ENCODE results near the gene TAB3.

TAB3 gene

DNA sequence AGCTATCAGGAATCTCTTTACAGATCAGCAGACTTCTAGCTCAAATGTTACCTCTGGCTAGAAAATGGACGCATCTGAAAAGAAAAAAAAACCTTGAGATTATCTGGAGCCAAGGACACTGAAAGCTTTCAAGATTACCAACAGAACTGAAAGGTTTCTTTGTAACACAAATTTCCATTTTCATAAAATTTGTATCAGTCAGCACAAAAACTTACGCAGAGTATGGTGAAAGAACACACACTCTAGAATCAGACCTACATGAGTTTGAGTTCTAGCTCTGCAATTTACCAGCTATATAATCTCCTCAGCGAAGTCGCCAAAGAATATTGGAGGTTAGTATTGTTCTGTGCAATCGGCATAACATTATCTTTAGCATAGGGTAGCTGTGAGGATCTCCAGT is 1.8 kb downstream of the TAB3 start:
- DNase-seq (ENCODE audit: low spot score), result no peak

DNA sequence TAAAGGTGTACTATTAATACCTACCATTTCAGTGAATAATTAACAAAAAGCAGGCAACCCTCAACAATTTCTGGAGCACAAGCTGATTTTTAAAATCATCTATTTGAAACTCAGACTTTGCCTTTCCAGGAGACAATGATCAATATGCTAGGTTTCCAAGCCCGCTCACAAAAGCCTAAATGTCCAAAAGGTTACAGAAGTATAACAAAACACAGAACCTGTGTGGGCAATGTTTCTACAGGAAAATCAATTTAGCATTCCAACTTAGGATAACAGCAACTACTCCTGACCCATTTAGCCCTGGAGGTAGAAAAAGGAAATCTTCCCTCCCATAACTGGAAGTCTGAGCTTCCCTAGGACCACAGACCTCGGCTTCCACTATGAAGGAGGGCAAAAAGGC is 3.9 kb downstream of the TAB3 start:
- no peak for DNase-seq (ENCODE audit: low spot score)

DNA sequence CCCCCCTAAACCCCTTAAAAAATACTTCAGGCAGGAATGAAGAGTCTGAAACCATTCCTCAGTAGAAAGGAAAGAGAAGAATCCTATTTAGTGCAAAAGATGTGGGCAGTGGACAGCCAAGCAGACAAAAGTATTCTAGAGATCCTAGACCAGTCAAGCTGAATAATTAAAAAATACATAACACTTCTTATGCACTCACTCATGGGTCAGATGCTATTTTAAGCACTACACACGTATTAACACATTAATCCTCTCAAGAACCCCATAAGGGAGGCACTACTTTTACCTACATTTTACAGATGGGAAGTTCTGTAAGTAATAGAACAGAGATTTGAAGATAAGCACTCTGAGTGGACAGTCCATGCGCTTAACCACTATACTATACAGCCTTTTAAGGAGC is 5.9 kb downstream of the TAB3 start:
- no peak for DNase-seq (ENCODE audit: low spot score)

DNA sequence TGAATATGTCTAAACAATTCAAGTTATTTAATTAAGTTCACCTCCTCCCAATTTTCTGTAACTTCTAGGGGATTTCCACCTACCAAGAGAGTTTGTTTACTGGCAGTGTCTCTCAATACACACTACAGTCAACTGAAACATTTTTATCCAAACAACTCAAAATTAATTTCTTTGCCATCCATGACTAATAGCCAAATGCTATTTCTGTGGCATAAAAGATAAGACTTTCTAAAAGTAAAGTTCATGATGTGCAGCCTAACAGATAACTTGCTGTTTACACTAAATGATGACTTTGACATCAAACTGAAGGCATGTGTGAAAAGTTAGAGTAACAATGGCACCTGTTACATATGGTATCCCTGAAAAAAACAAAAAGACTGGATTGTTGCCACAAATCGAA is 7.3 kb downstream of the TAB3 start:
- no peak for DNase-seq (ENCODE audit: low spot score)

DNA sequence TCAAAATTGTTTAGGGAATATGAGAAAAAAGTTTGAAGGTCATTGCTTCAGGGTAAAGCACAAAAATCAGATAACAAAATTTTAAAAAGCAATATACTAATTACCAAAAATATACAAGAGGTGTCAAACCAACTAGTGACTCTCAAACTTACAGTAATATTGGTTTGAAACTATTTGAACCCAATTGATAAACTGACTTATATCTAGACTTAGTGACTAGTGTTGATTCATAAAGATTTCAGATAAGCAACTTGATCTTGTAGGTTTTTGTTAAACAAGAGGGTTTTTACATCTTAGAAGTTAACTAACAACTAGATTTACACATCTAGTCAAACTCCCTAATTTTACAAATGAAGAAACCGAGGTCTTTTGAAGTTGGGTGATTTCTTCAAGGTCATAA is 7.7 kb downstream of the TAB3 start:
- no peak for DNase-seq (ENCODE audit: low spot score)

DNA sequence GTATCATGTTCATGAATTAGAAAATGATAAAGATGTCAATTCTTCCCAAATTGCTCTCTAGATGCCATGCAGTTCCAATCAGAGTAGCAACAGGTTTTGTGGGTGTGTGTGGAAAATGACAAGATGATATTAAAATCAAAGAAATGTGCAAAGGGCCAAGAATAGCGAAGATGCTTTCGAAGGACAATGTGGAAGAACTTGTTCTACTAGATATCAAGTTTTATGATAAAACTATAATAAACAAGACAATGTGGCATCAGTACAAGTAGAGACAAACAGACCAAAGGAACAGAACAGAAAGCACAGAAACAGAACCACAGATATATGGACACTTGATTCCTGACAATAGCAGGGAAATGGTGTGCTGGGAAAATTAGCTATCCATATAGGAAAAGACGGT is 9.0 kb downstream of the TAB3 start:
- DNase-seq (ENCODE audit: low spot score), result no peak

DNA sequence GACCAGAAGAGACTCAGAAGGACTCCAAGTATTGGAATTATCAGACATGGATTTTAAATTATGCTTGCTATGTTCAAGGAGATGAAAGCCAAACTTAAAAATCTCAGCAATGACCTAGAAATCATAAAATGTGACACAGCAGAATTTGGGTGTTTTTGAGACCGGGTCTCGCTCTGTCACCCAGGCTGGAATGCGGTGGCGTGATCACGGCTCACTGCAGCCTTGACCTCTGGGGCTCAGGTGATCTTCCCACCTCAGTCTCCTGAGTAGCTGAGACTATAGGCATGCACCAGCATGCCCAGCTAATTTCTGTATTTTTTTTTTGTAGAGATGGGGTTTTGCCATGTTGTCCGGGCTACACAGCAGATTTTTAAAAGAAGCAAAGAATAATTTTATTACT is 12.7 kb downstream of the TAB3 start:
- DNase-seq (ENCODE audit: low spot score), result no peak

DNA sequence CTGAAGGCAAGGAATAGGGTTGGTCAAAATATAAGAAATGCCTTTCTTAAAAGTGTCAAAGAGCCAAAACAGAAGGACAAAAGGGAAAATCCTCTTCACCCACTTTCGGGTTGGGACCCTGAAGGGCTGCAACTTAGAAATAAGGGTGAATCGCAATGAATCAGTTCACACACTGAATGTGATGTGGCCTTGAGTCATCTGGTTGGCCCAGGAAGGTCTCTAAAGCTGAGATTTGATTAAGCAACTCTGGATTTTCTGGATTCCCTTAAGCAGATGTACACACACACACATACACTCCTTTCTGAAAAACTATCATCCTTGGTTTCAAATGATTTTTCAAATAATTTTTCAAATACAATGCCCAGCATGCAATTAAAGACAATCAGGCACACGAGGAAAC is 13.1 kb downstream of the TAB3 start:
- DNase-seq (ENCODE audit: low spot score), result no peak

DNA sequence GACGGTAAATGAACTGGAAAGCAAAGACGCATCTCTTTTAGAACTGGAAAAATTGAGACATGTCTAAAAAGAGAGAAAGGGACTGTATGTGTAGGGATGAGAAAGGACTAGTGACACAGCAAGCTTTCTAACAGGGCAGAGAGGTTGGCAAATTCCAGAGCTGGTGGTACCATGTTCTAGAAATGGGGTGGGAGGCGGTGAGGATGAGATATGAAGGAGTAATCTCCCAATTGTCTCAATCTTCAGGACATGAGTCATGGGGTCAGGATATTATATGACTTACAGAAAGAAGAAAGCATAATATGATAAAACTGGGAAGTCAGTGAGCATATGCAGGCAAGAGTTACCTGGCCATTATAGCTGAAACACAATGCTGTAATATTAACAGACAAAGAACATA is 14.2 kb downstream of the TAB3 start:
- no peak for DNase-seq (ENCODE audit: low spot score)

DNA sequence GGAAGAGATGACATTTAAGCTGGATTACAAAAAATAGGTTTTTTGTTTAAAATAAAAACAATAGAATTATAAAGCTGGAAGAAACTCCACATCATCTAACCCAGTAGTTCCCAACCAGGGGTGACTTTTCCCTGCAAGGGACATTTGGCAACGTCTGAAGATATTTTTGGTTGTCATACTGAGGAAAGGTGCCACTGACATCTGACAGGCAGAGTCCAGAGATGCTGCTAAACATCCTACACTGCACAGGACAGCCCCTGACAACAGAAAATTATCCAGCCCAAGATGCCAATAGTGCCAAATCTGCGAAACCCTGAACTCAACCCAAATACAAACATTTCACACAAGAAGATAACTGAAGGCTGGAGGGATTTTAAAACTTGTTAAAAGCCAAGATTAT is 18.5 kb downstream of the TAB3 start:
- no peak for DNase-seq (ENCODE audit: low spot score)

DNA sequence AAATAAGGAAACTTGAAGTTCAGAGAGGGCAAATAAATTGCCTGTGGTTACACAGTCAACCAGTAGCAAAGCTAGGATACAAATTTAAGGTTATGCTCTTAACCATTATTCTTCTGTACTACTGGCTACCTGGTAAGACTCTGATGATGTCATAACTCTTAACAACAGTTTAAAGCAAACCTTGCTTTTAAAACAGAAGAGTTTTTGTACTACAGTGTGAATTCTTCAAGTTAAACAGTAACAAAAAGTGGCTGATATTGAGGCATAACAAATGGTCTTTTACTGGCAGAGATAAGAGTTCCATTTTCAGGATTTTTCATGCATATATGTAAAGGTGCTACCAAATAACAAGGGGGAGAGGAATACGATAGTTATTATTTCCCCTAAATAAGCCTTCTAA is 23.4 kb downstream of the TAB3 start:
- DNase-seq (ENCODE audit: low spot score), result no peak

DNA sequence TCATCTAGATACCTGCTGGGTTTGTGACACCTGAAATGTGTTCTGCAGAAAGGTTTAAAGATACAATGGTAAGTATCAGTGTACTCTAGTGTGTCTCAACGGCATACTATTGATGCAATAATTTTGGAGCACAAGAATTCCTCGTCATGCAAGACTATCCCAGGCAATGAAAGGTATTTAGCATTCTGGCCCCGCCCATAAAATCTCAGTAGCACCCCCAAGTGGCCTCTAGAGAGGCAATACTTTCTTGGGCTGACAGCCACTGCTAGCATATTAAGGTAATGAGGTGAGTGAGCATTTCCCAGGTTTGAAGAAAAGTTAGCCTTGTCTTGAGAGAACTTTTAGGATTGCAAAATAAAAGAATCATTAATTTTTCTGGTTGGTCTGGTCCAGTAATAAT is 24.0 kb downstream of the TAB3 start:
- DNase-seq (ENCODE audit: low spot score), result peak; percentile 30

DNA sequence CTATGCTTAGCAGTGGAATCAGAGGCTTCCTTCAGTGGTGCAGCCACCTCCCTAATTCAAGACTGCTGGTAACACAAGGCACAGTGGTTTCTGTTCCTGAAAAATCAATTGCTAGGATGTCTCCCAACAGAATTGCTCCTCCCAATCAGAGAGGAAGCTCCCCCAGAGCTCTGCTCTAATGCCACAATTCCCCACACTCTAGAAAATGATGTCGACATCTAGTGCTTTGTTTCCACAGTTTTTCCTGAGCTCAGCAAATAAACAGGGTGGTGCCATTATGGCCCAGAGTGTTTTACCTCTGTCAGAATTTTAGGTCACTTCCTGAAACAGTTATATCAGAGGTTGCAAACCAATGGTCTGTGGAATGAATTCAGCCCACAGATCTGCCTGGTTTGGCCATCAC is 24.7 kb downstream of the TAB3 start:
- no peak for DNase-seq (ENCODE audit: low spot score)

DNA sequence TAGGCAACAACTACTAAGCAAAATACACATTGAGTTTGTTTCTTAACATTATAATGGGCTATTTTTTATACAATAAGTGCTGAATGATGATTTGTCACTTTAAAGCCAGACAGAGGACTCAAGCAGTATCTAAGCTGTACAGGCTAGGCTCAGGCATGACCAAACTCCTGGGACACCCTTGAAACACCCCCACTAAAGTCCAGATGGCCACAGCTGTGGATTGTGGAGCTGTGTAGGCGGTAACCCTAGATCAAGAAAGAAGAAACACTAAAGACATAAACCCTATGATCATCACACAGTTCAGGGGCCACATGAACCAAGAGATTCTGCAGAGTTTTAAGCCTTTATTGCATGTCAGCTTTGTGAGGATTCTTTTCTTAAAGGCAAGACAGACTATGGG is 25.1 kb downstream of the TAB3 start:
- no peak for DNase-seq (ENCODE audit: low spot score)

DNA sequence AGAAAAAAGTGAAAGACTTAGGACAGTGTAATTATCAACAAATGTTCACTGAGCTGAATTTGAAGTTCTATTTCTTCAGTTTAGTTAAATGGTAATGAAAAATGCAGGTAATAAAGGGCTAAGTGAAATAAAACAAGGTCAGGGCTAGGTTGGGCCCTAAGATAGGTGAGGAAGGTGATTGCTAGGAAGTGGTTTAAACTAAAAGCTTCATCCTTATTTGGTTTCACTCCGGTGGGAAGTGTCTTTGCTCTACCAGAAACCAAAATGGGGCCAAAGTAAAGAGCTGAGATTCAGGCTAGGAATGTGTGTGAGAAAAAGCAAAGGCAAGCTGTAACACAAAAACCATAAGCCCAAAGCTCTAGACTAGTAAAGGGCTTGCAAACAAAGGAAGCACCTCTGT is 31.0 kb downstream of the TAB3 start:
- DNase-seq (ENCODE audit: low spot score), result no peak

DNA sequence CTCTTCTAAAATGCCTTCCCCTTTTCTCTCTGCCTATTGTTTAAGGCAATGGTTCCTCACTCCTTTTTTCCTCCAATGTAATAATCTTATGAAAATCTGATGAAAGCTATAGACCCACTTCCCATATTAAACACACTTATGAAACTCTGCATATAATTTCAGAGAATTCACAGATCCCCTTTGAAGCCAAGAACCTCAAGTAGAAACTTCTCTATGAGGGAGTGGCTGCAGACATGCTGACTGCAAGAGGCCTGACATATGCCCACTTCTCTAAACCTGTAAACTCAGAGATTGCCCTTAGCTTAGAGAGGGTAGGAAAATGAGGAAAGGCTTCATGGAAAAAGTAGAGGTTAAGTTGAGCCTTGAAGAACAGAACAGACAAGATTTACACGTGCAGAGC is 37.6 kb downstream of the TAB3 start:
- no peak for DNase-seq (ENCODE audit: low spot score)

DNA sequence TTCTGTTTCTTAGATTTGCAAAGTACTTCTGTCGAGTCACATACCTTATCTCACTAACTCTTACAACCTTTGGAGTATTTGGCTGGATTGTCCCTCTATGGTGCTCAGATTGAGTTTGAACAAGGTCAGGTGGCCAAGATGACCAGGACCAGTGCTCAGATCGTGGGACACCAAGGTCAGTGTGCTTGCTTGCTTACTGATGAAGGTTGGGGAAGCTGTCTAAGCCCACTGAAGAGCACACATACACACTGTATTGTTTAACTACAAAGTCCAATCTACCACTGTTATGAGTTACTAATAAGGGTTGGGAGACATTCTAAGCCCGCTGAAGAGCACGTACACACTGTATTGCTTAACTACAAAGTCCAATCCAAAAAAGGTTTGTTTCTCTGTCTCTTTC is 53.7 kb downstream of the TAB3 start:
- no peak for DNase-seq (ENCODE audit: low spot score)

DNA sequence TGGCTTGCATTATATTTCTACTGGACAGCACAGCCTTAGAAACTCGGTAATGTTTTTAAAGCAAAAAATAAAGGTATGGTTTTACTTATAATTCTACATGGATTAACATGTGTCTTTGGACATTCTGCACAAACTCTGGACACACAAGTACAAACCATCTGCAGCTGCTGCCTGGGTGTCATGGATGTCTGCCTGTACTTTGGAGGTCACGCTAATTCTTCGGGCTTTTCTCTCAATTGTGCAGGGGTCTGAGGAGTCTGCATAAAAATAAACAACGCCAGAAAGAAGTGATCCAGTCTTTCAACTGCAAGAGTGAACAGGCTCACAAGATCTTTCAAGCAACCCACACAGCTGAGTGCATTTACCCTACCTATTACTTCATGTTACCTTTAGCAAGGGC is 55.2 kb downstream of the TAB3 start:
- DNase-seq (ENCODE audit: low spot score), result no peak

DNA sequence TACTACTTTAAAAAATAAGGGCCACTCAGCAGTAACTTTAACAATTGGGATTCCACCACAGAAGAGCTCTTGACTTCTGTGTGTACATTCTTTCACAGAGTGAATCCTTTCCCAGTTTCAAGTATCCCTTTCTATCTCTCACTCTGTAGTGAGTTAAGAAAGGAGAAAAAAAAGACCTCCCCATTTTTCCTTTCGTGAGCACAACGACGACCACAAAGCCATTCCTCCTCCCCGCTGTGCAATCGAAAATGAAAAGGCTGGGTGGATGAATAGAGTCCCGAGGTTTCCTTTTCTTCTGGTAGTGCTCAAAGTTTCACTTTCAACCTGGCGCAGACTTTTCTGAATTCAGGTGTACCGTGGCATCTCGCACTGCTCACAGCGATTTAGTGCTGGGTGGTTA is 58.0 kb downstream of the TAB3 start:
- DNase-seq (ENCODE audit: low spot score), result no peak

DNA sequence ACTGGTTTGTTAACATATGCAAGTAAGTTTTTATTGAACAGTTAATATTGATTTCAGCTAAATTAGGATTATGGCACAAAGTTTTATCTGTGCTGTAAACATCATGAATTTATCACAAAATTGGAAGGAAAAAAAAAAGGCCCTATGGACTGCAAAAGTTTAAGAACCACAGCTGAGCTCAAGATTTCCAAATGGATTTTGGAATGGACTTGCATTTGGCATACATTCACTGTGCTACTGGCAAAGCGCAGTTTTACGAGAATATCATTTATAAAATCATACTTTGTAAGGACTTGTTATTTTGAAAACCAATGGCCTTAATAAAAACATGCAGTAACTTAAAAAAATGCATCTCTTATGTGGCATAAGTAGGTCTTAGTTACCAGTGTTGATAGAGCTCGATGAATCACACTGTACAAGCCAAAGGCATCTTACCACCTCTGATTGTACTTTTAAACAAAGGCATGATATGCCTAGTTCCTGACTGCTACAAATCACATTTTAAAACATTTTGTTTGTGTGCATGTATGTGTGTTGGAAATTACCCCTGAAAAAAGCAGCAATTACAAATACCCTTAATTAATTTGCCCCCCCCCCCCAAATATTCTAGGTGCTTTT is 58.6 kb downstream of the TAB3 start:
- no peak for DNase-seq (ENCODE audit: low spot score)

DNA sequence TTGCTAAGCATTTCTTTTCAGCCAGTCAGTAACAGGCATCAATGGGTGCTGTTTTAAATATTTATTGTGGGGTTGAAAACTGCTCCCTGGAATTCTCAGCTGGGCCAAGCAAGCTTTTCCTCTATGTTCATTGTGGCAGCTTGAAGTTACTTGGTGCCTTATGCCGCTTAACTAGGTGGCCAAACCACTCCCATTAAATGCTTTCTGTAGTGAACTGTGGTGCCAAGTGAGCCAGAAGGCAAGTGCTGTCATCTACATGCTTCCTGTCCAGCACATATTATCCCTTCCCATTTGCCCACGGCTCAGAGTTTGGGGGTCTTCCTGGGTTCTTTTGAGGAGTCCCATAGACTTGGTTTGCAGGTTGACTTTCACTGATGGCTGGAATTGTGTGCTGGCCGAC is 64.8 kb downstream of the TAB3 start:
- no peak for DNase-seq (ENCODE audit: low spot score)

DNA sequence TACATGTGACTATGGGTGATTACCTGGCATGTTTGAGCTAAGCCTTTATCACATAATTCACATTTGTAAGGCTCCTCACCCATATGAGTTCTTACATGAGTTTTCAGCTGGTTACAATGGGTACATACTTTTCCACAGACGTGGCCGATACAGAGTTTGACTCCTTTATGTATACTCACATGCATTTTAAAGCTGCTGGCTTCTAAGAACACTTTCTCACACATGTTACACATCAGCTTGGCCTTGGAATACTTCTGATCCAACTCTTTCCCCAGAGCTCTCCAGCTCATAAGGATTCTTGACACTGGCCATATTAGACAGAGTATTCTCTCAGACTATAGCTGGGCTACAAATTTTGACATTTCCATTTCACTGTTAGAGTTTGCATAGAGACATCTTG is 66.3 kb downstream of the TAB3 start:
- no peak for DNase-seq (ENCODE audit: low spot score)

DNA sequence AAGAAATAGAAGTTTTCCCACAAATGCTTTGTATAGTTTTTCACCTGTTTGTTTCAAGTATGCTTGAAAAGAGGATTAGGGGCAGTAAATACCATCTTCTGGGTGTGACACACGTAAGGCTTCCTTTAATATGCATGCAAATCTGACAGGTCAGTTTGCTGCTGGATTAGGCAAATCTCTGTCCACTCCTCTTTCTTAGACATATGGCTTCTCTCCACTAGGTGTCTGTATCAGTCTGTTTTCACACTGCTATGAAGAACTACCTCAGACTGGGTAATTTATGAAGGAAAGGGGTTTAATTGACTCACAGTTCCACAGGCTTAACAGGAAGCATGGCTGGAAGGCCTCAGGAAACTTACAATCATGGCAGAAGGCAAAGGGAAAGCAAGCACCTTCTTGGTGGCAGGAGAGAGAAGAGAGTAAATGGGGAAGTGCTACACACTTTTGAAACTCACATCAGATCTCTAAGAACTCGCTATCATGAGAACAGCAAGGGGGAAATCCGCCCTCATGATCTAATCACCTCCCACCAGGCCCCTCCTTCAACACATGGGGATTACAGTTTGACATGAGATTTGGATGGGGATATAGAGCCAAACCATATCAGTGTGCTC is 66.9 kb downstream of the TAB3 start:
- DNase-seq (ENCODE audit: low spot score), result peak; percentile 57

DNA sequence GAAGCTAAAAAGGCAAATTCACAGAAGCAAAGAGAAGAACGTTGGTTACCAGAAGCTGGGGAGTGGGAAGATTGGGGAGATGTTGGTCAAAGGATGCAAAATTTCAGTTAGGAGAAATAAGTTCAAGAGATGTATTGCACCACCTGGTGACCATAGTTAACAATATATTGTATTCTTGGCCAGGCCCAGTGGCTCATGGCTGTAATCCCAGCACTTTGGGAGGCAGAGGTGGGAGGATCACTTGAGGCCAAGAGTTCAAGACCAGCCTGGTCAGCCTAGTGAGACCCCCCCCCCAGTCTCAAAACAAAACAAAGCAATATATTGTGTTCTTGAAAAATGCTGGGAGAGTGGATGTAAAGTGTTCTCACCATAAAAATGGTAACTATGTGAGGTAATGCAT is 67.9 kb downstream of the TAB3 start:
- DNase-seq (ENCODE audit: low spot score), result peak; percentile 4

DNA sequence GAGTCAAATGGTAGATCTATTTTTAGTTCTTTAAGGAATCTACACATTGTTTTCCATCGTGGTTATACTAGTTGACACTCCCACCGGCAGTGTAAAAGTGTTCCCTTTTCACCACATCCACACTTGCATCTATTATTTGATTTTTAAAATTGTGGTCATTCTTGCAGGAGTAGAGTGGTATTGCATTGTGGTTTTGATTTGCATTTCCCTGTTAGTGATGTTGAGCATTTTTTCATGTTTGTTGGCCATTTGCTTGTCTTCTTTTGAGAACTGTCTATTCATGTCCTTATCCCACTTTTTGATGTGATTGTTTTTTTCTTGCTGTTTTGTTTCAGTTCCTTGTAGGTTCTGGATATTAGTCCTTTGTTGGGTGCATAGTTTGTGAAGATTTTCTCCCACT is 70.0 kb downstream of the TAB3 start:
- DNase-seq (ENCODE audit: low spot score), result no peak
